ENCODE measurements around the gene XPO1. TPM values are rescaled to one million over a fixed set of nuclear protein-coding genes. Genes with fewer than 3 reads are reported as not detected.
"Not testable (repeated sequence)": the region's sequence is repeated elsewhere in the genome, so short reads cannot be mapped to it uniquely, and the experiment has no call there.

The XPO1 gene
- total RNA-seq, 3 donors from 2014 or later (not counting 1 experiment from before 2014, with no cell fraction given): 120 to 157 (median 137) TPM

DNA sequence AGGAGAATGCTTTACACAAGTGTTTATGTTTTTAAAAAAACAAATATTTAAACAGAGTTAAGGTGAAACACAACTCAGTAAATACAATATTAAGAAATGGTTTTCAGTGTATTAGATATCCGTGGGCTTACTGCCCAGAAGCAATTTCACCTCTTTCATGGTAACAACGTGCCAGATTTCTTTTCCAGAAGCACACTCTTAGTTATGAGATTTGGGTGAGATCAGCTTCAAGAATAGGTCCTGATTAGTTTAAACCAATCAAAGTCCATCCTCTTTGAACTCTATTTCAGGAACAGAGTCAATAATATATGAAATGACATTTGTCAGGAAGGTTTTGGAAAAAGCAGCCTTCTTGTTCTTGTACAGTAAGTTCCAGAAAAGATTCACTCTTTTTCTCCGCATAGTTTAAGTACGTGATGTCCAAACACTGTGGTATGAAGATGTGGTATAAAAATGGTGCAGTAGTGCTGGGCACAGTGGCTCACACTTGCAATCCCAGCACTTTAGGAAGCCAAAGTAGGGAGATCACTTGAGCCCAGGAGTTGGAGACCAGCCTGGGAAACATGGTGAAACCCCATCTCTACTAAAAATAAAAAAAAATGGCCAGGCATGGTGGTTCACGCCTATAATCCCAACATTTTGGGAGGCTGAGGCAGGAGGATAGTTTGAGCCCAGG is 81.9 kb downstream of the XPO1 start:
- 100% methylated on average over 2 of the region's 5 CpGs for whole genome bisulfite sequencing (ENCODE audit: insufficient coverage)

DNA sequence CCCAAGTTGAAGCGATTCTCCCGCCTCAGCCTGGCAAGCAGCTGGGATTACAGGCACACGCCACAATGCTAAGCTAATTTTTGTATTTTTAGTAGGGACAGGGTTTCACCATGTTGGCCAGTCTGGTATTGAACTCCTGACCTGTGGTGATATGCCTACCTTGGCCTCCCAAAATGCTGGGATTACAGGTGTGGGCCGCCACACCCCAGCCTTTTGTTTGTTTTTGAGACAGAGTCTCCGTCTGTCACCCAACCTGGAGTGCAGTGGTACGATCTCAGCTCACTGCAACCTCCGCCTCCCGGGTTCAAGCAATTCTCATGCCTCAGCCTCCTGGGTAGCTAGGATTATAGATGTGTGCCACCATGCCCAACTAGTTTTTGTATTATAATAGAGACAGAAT is 83.2 kb downstream of the XPO1 start:
- H3K27ac Mint-ChIP-seq: peak overlapping the region in 1 of 2 donors; percentile 4
- intact Hi-C loops (cut with micrococcal nuclease); H3K27me3 ChIP-seq (ENCODE audit: control insufficient read depth, insufficient read depth, low read length); DNase-seq; H3K27ac ChIP-seq (ENCODE audit: low read length); H3K27me3 Mint-ChIP-seq (ENCODE audit: low read depth in 2 of 2); H3K9me3 Mint-ChIP-seq; H3K36me3 ChIP-seq (ENCODE audit: control insufficient read depth, insufficient read depth, low read length); ATAC-seq; H3K4me3 Mint-ChIP-seq; H3K36me3 Mint-ChIP-seq; H3K9me3 ChIP-seq (ENCODE audit: control insufficient read depth, insufficient read depth, low read length); H3K4me3 ChIP-seq (ENCODE audit: low read length): not testable (repeated sequence)
- WGBS (ENCODE audit: insufficient coverage): over 99% methylated on average over 8 of the region's 8 CpGs
- H3K4me1 Mint-ChIP-seq: peaks cover 55 to 63% of the 10 kb centered on the region in 2 donors
- H3K4me1 ChIP-seq (ENCODE audit: control insufficient read depth, insufficient read depth, low read length): peaks cover 46% of the 10 kb centered on the region

More for the DNA sequence above, 81.9 kb downstream of the XPO1 start:
- H3K36me3 Mint-ChIP-seq: no peaks in the 10 kb centered on the region
- Histone ChIP-seq H3K36me3 (ENCODE audit: control insufficient read depth, insufficient read depth, low read length) (peaks cover 6% of the 10 kb centered on the region), H3K27ac (ENCODE audit: low read length) (no peak overlapping the region), H3K4me1 (ENCODE audit: control insufficient read depth, insufficient read depth, low read length) (peaks cover 40% of the 10 kb centered on the region), H3K27me3 (ENCODE audit: control insufficient read depth, insufficient read depth, low read length) (no peaks in the 10 kb centered on the region), H3K9me3 (ENCODE audit: control insufficient read depth, insufficient read depth, low read length) (no peaks in the 10 kb centered on the region), H3K4me3 (ENCODE audit: low read length) (no peak overlapping the region)
- no peaks in the 10 kb centered on the region for H3K27me3 Mint-ChIP-seq (ENCODE audit: low read depth in 2 of 2)
- H3K9me3 Mint-ChIP-seq: no peaks in the 10 kb centered on the region
- ATAC-seq (no peak), DNase-seq (no peak)
- H3K4me1 Mint-ChIP-seq: peaks cover 47 to 55% of the 10 kb centered on the region in 2 donors
- TF ChIP-seq, protein P1, sequence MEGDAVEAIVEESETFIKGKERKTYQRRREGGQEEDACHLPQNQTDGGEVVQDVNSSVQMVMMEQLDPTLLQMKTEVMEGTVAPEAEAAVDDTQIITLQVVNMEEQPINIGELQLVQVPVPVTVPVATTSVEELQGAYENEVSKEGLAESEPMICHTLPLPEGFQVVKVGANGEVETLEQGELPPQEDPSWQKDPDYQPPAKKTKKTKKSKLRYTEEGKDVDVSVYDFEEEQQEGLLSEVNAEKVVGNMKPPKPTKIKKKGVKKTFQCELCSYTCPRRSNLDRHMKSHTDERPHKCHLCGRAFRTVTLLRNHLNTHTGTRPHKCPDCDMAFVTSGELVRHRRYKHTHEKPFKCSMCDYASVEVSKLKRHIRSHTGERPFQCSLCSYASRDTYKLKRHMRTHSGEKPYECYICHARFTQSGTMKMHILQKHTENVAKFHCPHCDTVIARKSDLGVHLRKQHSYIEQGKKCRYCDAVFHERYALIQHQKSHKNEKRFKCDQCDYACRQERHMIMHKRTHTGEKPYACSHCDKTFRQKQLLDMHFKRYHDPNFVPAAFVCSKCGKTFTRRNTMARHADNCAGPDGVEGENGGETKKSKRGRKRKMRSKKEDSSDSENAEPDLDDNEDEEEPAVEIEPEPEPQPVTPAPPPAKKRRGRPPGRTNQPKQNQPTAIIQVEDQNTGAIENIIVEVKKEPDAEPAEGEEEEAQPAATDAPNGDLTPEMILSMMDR (IDR thresholded peaks at IDR 0.05): no peak
- intact Hi-C loops (cut with micrococcal nuclease): no loop called here
- peak overlapping the region; percentile 7 for H3K4me3 Mint-ChIP-seq
- peak overlapping the region in 1 of 2 donors; percentile 37 for H3K27ac Mint-ChIP-seq

DNA sequence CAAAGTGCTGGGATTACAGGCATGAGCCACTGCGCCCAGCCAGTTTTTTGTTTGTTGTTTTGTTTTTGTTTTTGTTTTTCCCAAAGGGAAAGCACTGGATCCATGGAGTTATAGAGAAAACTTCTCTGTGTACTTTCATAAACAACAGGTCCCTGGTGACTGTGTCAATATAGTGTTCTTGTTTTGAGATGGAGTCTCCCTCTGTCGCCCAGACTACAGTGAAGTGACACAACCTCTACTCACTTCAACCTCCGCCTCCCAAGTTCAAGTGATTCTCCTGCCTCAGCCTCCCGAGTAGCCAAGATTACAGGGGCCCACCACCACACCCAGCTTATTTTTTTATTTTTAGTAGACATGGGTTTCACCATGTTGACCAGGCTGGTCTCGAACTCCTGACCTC is 83.8 kb downstream of the XPO1 start:
- TF ChIP-seq, protein P1 (IDR thresholded peaks at IDR 0.05): no peak
- Histone ChIP-seq H3K4me1 (ENCODE audit: control insufficient read depth, insufficient read depth, low read length) (peaks cover 48% of the 10 kb centered on the region), H3K4me3 (ENCODE audit: low read length) (no peak overlapping the region), H3K27ac (ENCODE audit: low read length) (no peak overlapping the region), H3K9me3 (ENCODE audit: control insufficient read depth, insufficient read depth, low read length) (no peaks in the 10 kb centered on the region), H3K36me3 (ENCODE audit: control insufficient read depth, insufficient read depth, low read length) (peaks cover 3% of the 10 kb centered on the region), H3K27me3 (ENCODE audit: control insufficient read depth, insufficient read depth, low read length) (no peaks in the 10 kb centered on the region)
- no peak overlapping the region for H3K27ac Mint-ChIP-seq
- 96% methylated on average over 5 of the region's 5 CpGs for WGBS (ENCODE audit: insufficient coverage)
- H3K9me3 Mint-ChIP-seq: no peaks in the 10 kb centered on the region
- intact Hi-C loops (cut with micrococcal nuclease): no loop called here
- H3K4me1 Mint-ChIP-seq: peaks cover 60 to 67% of the 10 kb centered on the region in 2 donors
- no peak for ATAC-seq
- no peak for DNase-seq
- no peak overlapping the region for H3K4me3 Mint-ChIP-seq
- H3K27me3 Mint-ChIP-seq (ENCODE audit: low read depth in 2 of 2): no peaks in the 10 kb centered on the region
- no peaks in the 10 kb centered on the region for H3K36me3 Mint-ChIP-seq

DNA sequence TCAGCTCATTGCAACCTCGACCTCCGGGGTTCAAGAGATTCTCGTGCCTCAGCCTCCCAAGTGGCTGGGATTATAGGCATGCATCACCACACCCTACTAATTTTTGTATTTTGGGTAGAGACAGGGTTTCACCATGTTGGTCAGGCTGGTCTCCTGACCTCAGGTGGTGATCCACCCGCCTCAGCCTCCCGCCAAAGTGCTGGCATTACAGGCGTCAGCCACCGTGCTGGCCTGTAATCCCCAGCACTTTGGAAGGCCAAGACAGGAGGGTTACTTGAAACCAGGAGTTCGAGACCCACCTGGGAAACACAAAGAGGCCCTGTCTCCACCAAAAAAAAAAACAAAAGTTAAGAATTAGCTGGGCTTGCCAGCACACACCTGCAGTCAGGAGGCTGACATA is 85.8 kb downstream of the XPO1 start:
- intact Hi-C loops (cut with micrococcal nuclease): no loop called here
- no peak overlapping the region for H3K27ac ChIP-seq (ENCODE audit: low read length)
- no peaks in the 10 kb centered on the region for H3K9me3 ChIP-seq (ENCODE audit: control insufficient read depth, insufficient read depth, low read length)
- Mint-ChIP-seq H3K36me3 (no peaks in the 10 kb centered on the region), H3K4me3 (no peak overlapping the region), H3K9me3 (no peaks in the 10 kb centered on the region), H3K27me3 (ENCODE audit: low read depth in 2 of 2) (no peaks in the 10 kb centered on the region), H3K4me1 (peaks cover 55 to 65% of the 10 kb centered on the region in 2 donors), H3K27ac (peak overlapping the region in 1 of 2 donors; percentile 14)
- ATAC-seq: no peak
- DNase-seq: no peak
- no peaks in the 10 kb centered on the region for H3K27me3 ChIP-seq (ENCODE audit: control insufficient read depth, insufficient read depth, low read length)
- WGBS (ENCODE audit: insufficient coverage): 97% methylated on average over 7 of the region's 8 CpGs
- H3K4me1 ChIP-seq (ENCODE audit: control insufficient read depth, insufficient read depth, low read length): peaks cover 42% of the 10 kb centered on the region
- peaks cover 3% of the 10 kb centered on the region for H3K36me3 ChIP-seq (ENCODE audit: control insufficient read depth, insufficient read depth, low read length)
- TF ChIP-seq, protein P1 (IDR thresholded peaks at IDR 0.05): no peak
- no peak overlapping the region for H3K4me3 ChIP-seq (ENCODE audit: low read length)

All from natural killer cell (primary cell).